ENCODE results near the gene B4GALT2.

The B4GALT2 gene

GRCh38 chr1:43978551-43979260 lies at the start of gene B4GALT2:
B4GALT2 (plus strand) TSS chr1:43979210; CDS start chr1:43981161, 1,951 bp downstream.
- no peak for TF ChIP-seq GATA1 (IDR thresholded peaks at IDR 0.05; ENCODE audit: low read depth, low read length)
- TF ChIP-seq POLR2A (IDR thresholded peaks at IDR 0.05; ENCODE audit: low read length) = peak; percentile 11
- peak; percentile 67 to 78 for DNase-seq

GRCh38 chr1:43930168-43930948 lies 48.7 kb upstream of the B4GALT2 start:
- TF ChIP-seq GATA1 (IDR thresholded peaks at IDR 0.05; ENCODE audit: low read depth, low read length) (no peak), POLR2A (IDR thresholded peaks at IDR 0.05; ENCODE audit: low read length) (no peak)

GRCh38 chr1:43930949-43931275 lies 48.1 kb upstream of the B4GALT2 start:
- no peak for DNase-seq
- TF ChIP-seq POLR2A (IDR thresholded peaks at IDR 0.05; ENCODE audit: low read length) (no peak), GATA1 (IDR thresholded peaks at IDR 0.05; ENCODE audit: low read depth, low read length) (no peak)

More at GRCh38 chr1:43930168-43930948, 48.7 kb upstream of the B4GALT2 start:
- DNase-seq = peak; percentile 26 to 58

GRCh38 chr1:43931711-43932660 lies 47.0 kb upstream of the B4GALT2 start:
- DNase-seq = no peak
- TF ChIP-seq POLR2A (IDR thresholded peaks at IDR 0.05; ENCODE audit: low read length) (no peak), GATA1 (IDR thresholded peaks at IDR 0.05; ENCODE audit: low read depth, low read length) (no peak)

DNA sequence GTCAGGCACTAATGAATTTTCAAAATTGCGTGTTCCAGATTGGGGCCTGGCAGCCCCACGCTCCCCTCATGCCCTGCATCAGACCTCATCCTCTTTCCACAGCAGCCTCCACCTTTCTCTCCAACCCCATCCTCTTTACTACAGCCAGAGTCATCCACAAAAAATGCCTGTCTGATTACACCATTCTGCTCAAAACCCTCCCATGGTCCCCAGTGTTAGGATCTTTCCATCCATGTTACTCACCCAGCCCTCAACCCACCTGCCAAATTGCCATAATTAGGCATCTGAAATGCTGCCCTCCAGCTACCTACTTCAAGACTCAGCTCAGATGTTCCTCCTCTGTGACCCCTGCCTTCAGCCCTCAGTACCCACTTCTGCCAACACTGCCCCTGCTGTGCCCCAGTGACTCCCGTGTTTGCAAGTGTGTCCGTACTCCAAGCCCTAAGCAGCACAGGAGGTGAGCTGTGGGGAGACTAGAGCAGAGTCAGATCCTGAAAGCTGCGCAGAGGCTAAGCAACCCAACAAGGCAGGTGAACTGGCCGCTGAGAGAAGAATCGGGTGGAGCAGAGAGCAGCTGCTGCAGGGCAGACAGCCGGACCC lies 46.1 kb upstream of the B4GALT2 start:
- no peak for DNase-seq
- no peak for TF ChIP-seq POLR2A (IDR thresholded peaks at IDR 0.05; ENCODE audit: low read length)
- TF ChIP-seq GATA1 (IDR thresholded peaks at IDR 0.05; ENCODE audit: low read depth, low read length) = no peak

DNA sequence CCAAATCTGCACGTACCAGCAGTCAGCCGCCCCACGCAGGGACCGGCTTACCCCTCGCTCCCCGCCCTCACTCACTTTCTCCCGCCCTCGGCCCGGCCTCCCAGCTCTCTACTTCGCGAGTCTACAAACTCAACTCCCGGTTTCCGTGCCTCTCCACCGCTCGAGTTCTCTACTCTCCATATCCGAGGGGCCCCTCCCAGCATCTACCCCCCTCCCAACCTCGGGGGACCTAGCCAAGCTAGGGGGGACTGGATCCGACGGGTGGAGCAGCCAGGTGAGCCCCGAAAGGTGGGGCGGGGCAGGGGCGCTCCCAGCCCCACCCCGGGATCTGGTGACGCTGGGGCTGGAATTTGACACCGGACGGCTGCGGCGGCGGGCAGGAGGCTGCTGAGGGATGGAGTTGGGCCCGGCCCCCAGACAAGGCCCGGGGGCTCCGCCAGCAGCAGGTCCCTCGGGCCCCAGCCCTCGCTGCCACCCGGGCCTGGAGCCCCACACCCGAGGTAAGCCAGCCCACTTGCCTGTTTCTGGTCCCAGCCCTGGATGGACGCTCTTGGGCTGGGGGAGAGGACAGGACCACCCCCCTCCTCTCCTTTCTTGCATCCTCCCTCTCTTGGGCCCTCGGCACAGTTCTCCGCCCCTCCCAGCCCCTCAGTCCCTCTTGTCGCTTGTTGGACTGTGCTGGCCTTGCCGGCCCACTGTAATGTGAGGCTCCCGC lies 45.5 kb upstream of the B4GALT2 start, which contains the start of gene ARTN:
Gene ARTN (plus strand): TSS at position 416 of the 715 bp plus-strand sequence. CDS start 1,856 bp downstream, outside the sequence.
- DNase-seq = no peak
- TF ChIP-seq GATA1 (IDR thresholded peaks at IDR 0.05; ENCODE audit: low read depth, low read length) = no peak
- TF ChIP-seq POLR2A (IDR thresholded peaks at IDR 0.05; ENCODE audit: low read length) = no peak

GRCh38 chr1:43934101-43934985 lies 44.7 kb upstream of the B4GALT2 start:
- TF ChIP-seq GATA1 (IDR thresholded peaks at IDR 0.05; ENCODE audit: low read depth, low read length) (no peak), POLR2A (IDR thresholded peaks at IDR 0.05; ENCODE audit: low read length) (no peak)
- peak; percentile 68 to 83 for DNase-seq

- no peak for TF ChIP-seq POLR2A (IDR thresholded peaks at IDR 0.05; ENCODE audit: low read length)
- TF ChIP-seq GATA1 (IDR thresholded peaks at IDR 0.05; ENCODE audit: low read depth, low read length) = no peak
- DNase-seq = no peak
Measured at GRCh38 chr1:43934986-43935324, 44.1 kb upstream of the B4GALT2 start.

GRCh38 chr1:43935711-43936427 lies 43.1 kb upstream of the B4GALT2 start:
- DNase-seq = no peak
- no peak for TF ChIP-seq POLR2A (IDR thresholded peaks at IDR 0.05; ENCODE audit: low read length)
- TF ChIP-seq GATA1 (IDR thresholded peaks at IDR 0.05; ENCODE audit: low read depth, low read length) = no peak

GRCh38 chr1:43936431-43937151 lies 42.4 kb upstream of the B4GALT2 start:
- peak; percentile 47 to 49 for DNase-seq
- TF ChIP-seq POLR2A (IDR thresholded peaks at IDR 0.05; ENCODE audit: low read length) = no peak
- TF ChIP-seq GATA1 (IDR thresholded peaks at IDR 0.05; ENCODE audit: low read depth, low read length) = no peak
